HUES6 (cell line): ENCODE measurements around the gene TRPM8.

ENCODE experiments used
- H3K27ac ChIP-seq: 2 replicates; pipeline ENCODE4 v1.7.0; 2013; ENCODE audit warnings: low read depth, mild to moderate bottlenecking, low read length, inconsistent platforms
- H3K27me3 ChIP-seq: 2 replicates; pipeline ENCODE4 v1.6.1; 2013; ENCODE audit warnings: low read length; ENCODE audit not compliant: control insufficient read depth, insufficient read depth
- H3K36me3 ChIP-seq: 2 replicates; pipeline ENCODE4 v1.6.1; 2013; ENCODE audit warnings: low read length; ENCODE audit not compliant: control insufficient read depth, insufficient read depth
- H3K4me1 ChIP-seq: 2 replicates; pipeline ENCODE4 v1.6.1; 2013; ENCODE audit warnings: low read length; ENCODE audit not compliant: control insufficient read depth, insufficient read depth
- H3K4me3 ChIP-seq: 2 replicates; pipeline ENCODE4 v1.5.1; 2013; ENCODE audit warnings: low read depth, low read length
- H3K9ac ChIP-seq: one replicate; pipeline ENCODE4 v1.6.1; 2013; ENCODE audit warnings: mild to moderate bottlenecking, low read length
- H3K9me3 ChIP-seq: 2 replicates; pipeline ENCODE4 v1.6.1; 2013; ENCODE audit warnings: low read depth, low read length; ENCODE audit not compliant: control insufficient read depth, insufficient read depth

Gene TRPM8

DNA sequence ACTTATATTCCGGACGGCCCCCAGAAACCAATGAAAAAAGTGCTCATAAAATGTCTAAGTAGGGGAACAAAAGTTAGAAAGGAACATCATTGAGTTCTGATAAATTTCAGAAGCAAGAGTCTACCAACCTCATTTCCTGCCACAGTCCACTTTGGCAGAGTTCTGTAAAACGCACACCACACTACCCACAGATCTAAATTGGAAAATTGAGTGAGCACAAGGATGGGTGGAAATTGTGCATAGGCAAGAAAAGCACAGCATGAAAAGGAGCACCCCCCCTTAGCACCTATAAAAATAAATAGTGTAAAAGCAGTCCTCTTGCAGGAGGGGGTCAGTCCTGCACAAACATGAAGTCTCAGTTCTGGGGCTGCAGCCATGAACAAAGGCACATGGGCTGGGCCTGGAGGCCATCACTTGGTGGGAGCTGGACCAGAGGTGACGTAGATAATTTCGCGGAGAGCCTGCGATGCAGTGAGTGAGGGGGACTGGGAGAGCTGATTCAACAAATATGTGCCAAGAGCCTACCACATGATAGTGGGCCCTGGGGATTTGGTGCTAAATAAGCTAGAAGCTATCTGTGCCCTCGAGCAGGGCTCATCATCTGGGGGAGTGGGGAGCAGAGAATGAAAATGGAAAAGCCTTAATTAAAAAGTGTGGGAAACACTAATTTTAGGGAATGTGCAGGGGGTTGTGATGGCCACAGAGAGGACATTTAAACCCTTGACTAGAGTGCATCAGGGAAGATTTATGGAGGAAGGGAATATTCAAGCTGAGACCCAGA is 84.4 kb downstream of the TRPM8 start:
- no peaks in the 10 kb centered on the region for H3K36me3 ChIP-seq
- H3K27me3 ChIP-seq, result no peaks in the 10 kb centered on the region
- H3K4me1 ChIP-seq, result no peaks in the 10 kb centered on the region
- H3K9me3 ChIP-seq, result no peaks in the 10 kb centered on the region
- no peak overlapping the region for H3K9ac ChIP-seq
- no peak overlapping the region for H3K4me3 ChIP-seq
- no peak overlapping the region for H3K27ac ChIP-seq

DNA sequence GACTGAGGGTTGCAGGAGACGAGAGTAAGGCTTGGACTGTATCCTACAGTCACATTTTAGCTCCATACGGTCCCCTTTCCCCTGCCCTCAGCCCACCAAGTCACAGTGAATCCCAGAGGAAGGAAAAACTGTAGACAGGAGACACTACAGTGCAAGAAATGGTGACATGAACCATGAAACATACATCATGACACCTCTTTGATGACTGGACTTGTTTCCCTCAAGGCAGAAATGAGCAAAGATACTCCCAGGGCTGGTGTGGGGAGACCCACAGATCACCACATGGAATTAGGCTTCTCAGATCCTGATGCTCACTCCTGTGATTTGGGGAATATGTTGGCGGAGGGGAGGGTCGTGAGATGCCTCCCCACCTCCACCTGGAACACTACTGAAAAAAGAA is 85.1 kb downstream of the TRPM8 start:
- Histone ChIP-seq H3K27me3 (no peaks in the 10 kb centered on the region), H3K9ac (no peak overlapping the region), H3K9me3 (no peaks in the 10 kb centered on the region), H3K4me3 (no peak overlapping the region), H3K36me3 (no peaks in the 10 kb centered on the region), H3K4me1 (no peaks in the 10 kb centered on the region), H3K27ac (no peak overlapping the region)

DNA sequence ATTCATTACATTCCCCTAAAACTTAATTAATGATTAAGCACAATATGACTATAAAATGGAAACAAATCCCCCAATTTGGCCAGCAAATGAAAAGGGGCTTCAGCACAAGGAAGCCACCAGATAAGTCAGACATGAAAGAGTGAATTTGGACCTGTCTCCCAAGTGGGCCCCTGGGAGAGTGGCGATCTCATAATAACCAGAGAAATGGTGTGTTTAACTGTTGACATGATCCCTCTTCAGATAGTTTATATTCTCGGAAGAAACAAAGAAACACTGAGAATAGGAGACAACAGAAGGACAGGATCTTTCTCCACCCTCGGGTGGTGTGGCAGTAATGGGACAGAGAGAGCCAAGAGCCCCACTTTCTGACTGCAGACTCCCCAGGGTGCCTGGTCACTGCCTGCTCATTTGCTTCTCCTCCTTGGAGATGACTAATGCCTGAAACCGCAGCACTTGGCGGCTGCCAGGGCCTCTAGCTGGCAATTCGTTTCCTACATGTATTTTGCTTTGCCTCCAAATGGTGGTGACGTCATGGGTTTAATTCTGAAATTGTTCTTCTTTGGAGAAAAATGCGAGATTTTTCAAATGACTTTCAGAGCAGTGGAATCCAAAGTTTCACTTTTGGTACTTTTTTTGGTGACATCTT is 86.9 kb downstream of the TRPM8 start:
- no peak overlapping the region for H3K27ac ChIP-seq
- H3K9me3 ChIP-seq, result no peaks in the 10 kb centered on the region
- H3K4me3 ChIP-seq, result no peak overlapping the region
- H3K4me1 ChIP-seq, result no peaks in the 10 kb centered on the region
- H3K27me3 ChIP-seq, result no peaks in the 10 kb centered on the region
- no peaks in the 10 kb centered on the region for H3K36me3 ChIP-seq
- H3K9ac ChIP-seq, result no peak overlapping the region

DNA sequence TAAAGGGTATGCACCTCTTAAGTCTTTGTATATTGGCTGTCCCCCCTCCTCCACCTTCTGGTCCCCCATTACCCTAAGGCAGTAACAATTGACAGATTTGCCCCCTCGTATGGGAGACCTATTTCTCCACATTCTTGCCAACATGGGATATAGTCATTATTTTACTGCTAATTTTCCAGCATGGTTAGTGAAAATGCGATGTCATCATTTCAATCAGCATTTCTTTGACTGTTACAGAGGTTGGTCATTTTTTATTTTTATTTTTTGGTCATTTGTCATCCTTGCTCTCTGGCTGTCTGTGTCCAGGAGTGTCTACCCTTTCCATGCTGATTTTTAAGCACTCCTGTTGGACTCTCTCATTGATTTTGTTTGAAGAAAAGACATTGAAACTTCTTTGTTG is 88.0 kb downstream of the TRPM8 start:
- Histone ChIP-seq H3K36me3 (no peaks in the 10 kb centered on the region), H3K27me3 (no peaks in the 10 kb centered on the region), H3K9ac (no peak overlapping the region), H3K4me1 (no peaks in the 10 kb centered on the region), H3K27ac (no peak overlapping the region), H3K4me3 (no peak overlapping the region), H3K9me3 (no peaks in the 10 kb centered on the region)

DNA sequence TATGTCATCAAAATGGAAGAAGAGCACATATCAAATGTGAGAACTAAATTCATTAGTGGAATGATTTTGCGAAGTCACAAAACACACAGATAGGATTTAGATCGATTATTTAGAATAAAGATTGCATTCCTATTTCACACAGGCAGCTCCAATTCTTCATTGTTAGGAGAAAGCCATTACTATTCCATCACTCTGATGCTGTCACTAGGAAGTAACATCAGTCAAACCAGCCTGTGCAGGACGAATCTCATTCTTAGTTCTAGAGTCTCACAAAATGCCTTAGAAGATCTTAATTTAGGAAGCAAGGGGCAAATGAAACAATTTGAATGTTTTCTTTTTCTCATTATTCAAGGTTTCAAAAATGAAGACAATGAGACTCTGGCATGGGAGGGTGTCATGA is 89.3 kb downstream of the TRPM8 start:
- Histone ChIP-seq H3K4me1 (no peaks in the 10 kb centered on the region), H3K27ac (no peak overlapping the region), H3K36me3 (no peaks in the 10 kb centered on the region), H3K4me3 (no peak overlapping the region), H3K9ac (no peak overlapping the region), H3K27me3 (no peaks in the 10 kb centered on the region), H3K9me3 (no peaks in the 10 kb centered on the region)

DNA sequence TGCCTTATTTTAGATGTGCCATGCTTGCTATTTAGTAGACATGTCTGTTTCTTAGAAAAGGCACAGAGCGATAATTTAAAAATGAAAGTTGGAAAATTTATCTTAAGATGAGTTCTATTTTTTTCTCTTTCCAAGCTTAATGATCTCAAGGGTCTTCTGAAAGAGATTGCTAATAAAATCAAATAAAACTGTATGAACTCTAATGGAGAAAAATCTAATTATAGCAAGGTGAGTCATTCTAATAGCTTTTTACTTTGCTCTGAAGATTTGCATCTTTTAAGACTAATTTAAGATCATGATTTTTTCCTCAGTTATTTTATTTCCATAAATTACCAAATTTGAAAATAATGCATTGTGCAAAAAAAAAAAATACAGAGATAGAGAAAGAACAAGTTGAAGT is 97.3 kb downstream of the TRPM8 start:
- Histone ChIP-seq H3K36me3 (no peaks in the 10 kb centered on the region), H3K4me1 (no peaks in the 10 kb centered on the region), H3K4me3 (no peak overlapping the region), H3K9me3 (no peaks in the 10 kb centered on the region), H3K27ac (no peak overlapping the region), H3K9ac (no peak overlapping the region), H3K27me3 (no peaks in the 10 kb centered on the region)

DNA sequence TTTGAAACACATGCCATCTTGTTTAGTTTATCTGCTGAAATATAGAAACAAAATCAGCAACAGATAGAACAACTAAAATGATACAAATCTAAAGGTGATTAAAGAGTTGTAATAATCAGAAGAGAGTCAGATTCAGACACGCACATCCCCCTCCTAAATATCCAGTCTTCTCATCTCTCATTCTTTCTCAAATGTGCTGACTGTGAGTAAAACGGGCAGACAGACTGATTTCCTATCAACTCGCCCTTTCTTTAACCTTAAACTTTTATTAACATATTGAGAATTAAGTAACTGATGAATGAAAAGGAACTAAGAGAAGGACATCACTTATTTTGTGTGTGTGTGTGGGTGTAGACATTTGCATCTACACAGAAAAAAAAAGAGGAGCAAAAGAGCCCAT is 98.7 kb downstream of the TRPM8 start:
- H3K9ac ChIP-seq, result no peak overlapping the region

DNA sequence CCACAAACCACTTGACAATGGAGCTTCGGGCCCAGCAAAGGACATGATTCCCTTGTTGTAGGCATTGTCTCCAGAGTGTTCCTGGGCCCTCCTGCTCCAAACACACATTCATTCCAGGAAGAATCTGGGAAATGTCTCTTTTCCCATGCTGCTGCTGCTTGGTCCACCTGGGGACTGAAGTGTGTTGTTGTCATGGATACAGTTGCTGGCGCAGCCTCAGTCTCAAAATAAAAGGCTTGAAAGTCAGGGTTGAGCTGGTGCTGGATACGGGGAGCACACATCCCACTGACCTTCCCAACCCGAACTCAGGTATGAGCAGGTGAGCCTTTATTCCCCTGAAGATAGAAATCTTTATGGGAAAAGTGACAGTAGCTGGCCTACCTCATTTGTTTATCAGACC is 102.7 kb downstream of the TRPM8 start:
- Histone ChIP-seq H3K4me3 (no peak overlapping the region), H3K36me3 (no peaks in the 10 kb centered on the region), H3K4me1 (no peaks in the 10 kb centered on the region), H3K9ac (no peak overlapping the region), H3K27me3 (no peaks in the 10 kb centered on the region), H3K27ac (no peak overlapping the region), H3K9me3 (peaks cover 18% of the 10 kb centered on the region)

More for the DNA sequence above, 98.7 kb downstream of the TRPM8 start:
- no peak overlapping the region for H3K4me3 ChIP-seq
- no peaks in the 10 kb centered on the region for H3K27me3 ChIP-seq
- no peak overlapping the region for H3K27ac ChIP-seq
- H3K4me1 ChIP-seq, result no peaks in the 10 kb centered on the region
- peaks cover 4% of the 10 kb centered on the region; the same call in 1 of the 2 replicates for H3K9me3 ChIP-seq
- no peaks in the 10 kb centered on the region for H3K36me3 ChIP-seq

DNA sequence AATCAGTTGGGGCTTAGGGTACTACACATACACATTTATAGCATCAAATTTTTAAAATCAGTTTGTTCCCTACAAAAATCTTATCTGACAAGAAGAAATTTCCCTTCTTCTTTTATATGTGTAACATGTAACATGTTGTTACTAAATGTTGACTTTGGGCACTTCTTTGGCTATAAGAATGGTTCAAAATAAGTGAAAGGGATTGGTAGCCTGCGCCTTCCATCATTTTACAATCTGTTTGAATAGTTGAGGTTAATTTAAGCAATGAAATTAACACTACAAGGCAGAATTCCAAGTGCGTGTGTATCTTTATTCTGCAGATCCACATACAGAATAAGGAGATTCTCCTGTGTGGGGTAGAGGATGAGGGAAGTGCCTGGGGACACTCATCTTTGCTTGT is 103.2 kb downstream of the TRPM8 start:
- H3K9me3 ChIP-seq, result peaks cover 19% of the 10 kb centered on the region
- no peak overlapping the region for H3K27ac ChIP-seq
- no peaks in the 10 kb centered on the region for H3K36me3 ChIP-seq
- no peaks in the 10 kb centered on the region for H3K27me3 ChIP-seq
- H3K4me3 ChIP-seq, result no peak overlapping the region
- no peak overlapping the region for H3K9ac ChIP-seq
- H3K4me1 ChIP-seq, result no peaks in the 10 kb centered on the region

DNA sequence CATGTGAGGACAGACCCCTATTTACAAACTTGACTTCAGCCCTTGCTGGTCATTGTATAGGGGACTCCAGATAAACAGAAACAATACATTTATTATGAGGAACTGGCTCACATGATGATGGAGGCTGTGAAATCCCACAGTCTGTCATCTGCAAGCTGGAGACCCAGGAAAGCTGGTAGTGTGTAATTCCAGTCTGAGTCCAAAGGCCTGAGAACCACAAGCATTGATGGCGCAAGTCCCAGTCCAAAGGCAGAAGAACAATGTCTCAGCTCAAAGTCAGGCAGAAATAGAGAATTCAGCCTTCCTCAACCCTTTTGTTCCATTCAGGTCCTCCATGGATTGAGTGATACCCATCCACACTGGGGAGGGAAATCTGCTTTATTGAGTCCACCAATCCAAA is 105.3 kb downstream of the TRPM8 start:
- H3K4me1 ChIP-seq, result no peaks in the 10 kb centered on the region
- H3K27me3 ChIP-seq, result no peaks in the 10 kb centered on the region
- no peak overlapping the region for H3K9ac ChIP-seq
- H3K36me3 ChIP-seq, result no peaks in the 10 kb centered on the region
- peaks cover 19% of the 10 kb centered on the region for H3K9me3 ChIP-seq
- no peak overlapping the region for H3K4me3 ChIP-seq
- no peak overlapping the region for H3K27ac ChIP-seq

DNA sequence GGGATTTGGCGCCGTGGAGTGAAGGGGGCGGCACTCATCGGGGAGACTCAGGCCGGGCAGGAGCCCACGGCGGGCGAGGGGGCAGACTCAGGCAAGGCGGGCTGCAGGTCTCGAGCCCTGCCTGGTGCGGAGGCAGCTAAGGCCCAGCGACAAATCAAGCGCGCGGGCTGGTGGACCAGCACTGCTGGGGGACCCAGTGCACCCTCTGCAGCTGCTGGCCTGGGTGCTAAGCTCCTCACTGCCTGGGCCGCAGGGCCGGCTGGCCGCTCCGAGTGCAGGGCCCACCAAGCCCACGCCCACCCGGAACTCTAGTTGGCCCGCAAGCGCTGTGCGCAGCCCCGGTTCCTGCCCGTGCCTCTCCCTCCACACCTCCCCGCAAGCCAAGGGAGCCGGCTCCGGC is 107.1 kb downstream of the TRPM8 start:
- no peak overlapping the region for H3K27ac ChIP-seq
- H3K4me1 ChIP-seq, result no peaks in the 10 kb centered on the region
- H3K4me3 ChIP-seq, result no peak overlapping the region
- H3K27me3 ChIP-seq, result no peaks in the 10 kb centered on the region
- no peaks in the 10 kb centered on the region for H3K36me3 ChIP-seq
- peaks cover 19% of the 10 kb centered on the region for H3K9me3 ChIP-seq
- H3K9ac ChIP-seq, result no peak overlapping the region
